ENCODE measurements around the gene COCH.

GRCh38 chr14:30896435-30896834, 22.1 kb downstream of the COCH start:
- TF ChIP-seq POLR2A (IDR thresholded peaks at IDR 0.05; ENCODE audit: low read length) (no peak), GATA1 (IDR thresholded peaks at IDR 0.05; ENCODE audit: low read depth, low read length) (no peak)

All from erythroblast (primary cell).